IMR-90 (cell line): ENCODE data around the gene KRTAP10-1.

Experiments
- CTCF ChIP-seq: conservative IDR thresholded peaks from 2 replicates; pipeline ENCODE4 v1.5.1; 2012; ENCODE audit warnings: mild to moderate bottlenecking, low read depth, low read length, improper control_type of control experiment
- MAZ ChIP-seq: IDR thresholded peaks from 2 replicates; pipeline ENCODE4 v1.6.1; 2012; ENCODE audit warnings: low read depth, mild to moderate bottlenecking, low read length, improper control_type of control experiment, moderate library complexity, borderline replicate concordance
- RAD21 ChIP-seq: IDR thresholded peaks from 2 replicates; pipeline ENCODE4 v1.6.1; 2012; ENCODE audit warnings: low read length, improper control_type of control experiment

- TF ChIP-seq CTCF = no peak
- TF ChIP-seq MAZ = no peak
- no peak for TF ChIP-seq RAD21
These were observed 42.1 kb upstream of the KRTAP10-1 start for GRCh38 chr21:44582055-44582454.
